TTC549 (cell line): ENCODE measurements around the gene TFPI.
"Not testable (repeated sequence)": the region's sequence is repeated elsewhere in the genome, so short reads cannot be mapped to it uniquely, and the experiment has no call there.

Source experiments
- FAIRE-seq: peaks from 2 replicates; lab custom pipeline; 2012; peaks lifted over from hg19 to GRCh38; lab: Jason Lieb, UNC

Gene TFPI

GRCh38 chr2:187554011-187554703 is at the start of gene TFPI:
Gene TFPI (minus strand): TSS chr2:187554435. CDS start chr2:187503768, 50,667 bp downstream.
- FAIRE-seq: peak; percentile 99

- peak; percentile 99 for FAIRE-seq
These were observed 40.6 kb upstream of the TFPI start for GRCh38 chr2:187594801-187595200.

GRCh38 chr2:187593697-187594096 is 39.5 kb upstream of the TFPI start:
- FAIRE-seq: no peak

GRCh38 chr2:187593098-187593497 is 38.9 kb upstream of the TFPI start:
- FAIRE-seq: peak; percentile 68

GRCh38 chr2:187590175-187590574 is 35.9 kb upstream of the TFPI start:
- no peak for FAIRE-seq

- FAIRE-seq: no peak
These were observed 31.9 kb upstream of the TFPI start for GRCh38 chr2:187586011-187586641.

GRCh38 chr2:187581125-187581896 is 27.1 kb upstream of the TFPI start:
- FAIRE-seq: no peak

- FAIRE-seq: peak; percentile 95
These were observed 26.4 kb upstream of the TFPI start for GRCh38 chr2:187580462-187581124.

- no peak for FAIRE-seq
These were observed 23.1 kb upstream of the TFPI start for GRCh38 chr2:187577310-187577709.

- FAIRE-seq: no peak
These were observed 22.7 kb upstream of the TFPI start for GRCh38 chr2:187576906-187577305.

- FAIRE-seq: no peak
These were observed 21.5 kb upstream of the TFPI start for GRCh38 chr2:187575751-187576067.

- FAIRE-seq: peak; percentile 99
These were observed 20.9 kb upstream of the TFPI start for GRCh38 chr2:187574969-187575750.

- no peak for FAIRE-seq
These were observed 19.5 kb upstream of the TFPI start for GRCh38 chr2:187573722-187574121.

- not testable (repeated sequence) for FAIRE-seq
These were observed 17.8 kb upstream of the TFPI start for GRCh38 chr2:187571996-187572395.

GRCh38 chr2:187569571-187569970 is 15.3 kb upstream of the TFPI start:
- no peak for FAIRE-seq

- FAIRE-seq: peak; percentile 85
These were observed 14.8 kb upstream of the TFPI start for GRCh38 chr2:187569042-187569441.

- no peak for FAIRE-seq
These were observed 12.9 kb upstream of the TFPI start for GRCh38 chr2:187567126-187567525.

- no peak for FAIRE-seq
These were observed 12.5 kb upstream of the TFPI start for GRCh38 chr2:187566712-187567111.

- FAIRE-seq: no peak
These were observed 12.0 kb upstream of the TFPI start for GRCh38 chr2:187566266-187566665.

GRCh38 chr2:187565618-187566017 is 11.4 kb upstream of the TFPI start:
- FAIRE-seq: not testable (repeated sequence)

- FAIRE-seq: not testable (repeated sequence)
These were observed 2.3 kb upstream of the TFPI start for GRCh38 chr2:187556493-187556892.

GRCh38 chr2:187554704-187555082 is 458 bp upstream of the TFPI start:
- FAIRE-seq: no peak
